OCI-LY7 (cell line): ENCODE measurements around the gene MAPT.

ENCODE experiments used
- EZH2phosphoT487 ChIP-seq: fragments of 200-600 bp; sonication (generic); IDR thresholded peaks from 2 replicates; pipeline ENCODE4 v1.6.1; 2018; ENCODE audit warnings: low read depth, borderline replicate concordance, mild to moderate bottlenecking, mixed run types, antibody characterized with exemption, low read length, moderate library complexity, mixed read lengths
- TF ChIP-seq, protein P1 (sequence below): fragments of 200-600 bp; sonication (generic); conservative IDR thresholded peaks from 2 replicates; pipeline ENCODE4 v1.5.1; 2014; ENCODE audit warnings: mild to moderate bottlenecking, antibody characterized with exemption, low read length, moderate library complexity, mixed read lengths

DNA sequence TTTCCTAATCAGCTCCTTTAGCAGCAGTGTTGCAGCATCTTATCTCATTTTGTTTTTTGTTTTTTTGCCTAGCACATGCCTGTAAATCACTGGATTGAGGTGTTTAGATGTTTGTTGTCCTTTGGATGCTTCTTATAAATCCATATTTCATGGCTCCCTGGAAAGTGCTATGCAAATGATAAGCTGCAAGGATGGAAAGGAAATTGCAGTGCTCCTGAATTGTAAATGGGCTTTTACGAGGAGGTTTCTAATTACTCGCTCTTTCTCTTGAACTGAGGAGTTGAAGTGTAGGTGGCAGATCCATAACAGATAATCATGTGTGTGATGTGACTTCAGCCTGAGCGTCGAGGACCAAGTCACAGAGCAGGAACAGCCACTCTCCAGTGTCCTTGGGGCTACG is 45.0 kb downstream of the MAPT start:
- TF ChIP-seq, protein P1, sequence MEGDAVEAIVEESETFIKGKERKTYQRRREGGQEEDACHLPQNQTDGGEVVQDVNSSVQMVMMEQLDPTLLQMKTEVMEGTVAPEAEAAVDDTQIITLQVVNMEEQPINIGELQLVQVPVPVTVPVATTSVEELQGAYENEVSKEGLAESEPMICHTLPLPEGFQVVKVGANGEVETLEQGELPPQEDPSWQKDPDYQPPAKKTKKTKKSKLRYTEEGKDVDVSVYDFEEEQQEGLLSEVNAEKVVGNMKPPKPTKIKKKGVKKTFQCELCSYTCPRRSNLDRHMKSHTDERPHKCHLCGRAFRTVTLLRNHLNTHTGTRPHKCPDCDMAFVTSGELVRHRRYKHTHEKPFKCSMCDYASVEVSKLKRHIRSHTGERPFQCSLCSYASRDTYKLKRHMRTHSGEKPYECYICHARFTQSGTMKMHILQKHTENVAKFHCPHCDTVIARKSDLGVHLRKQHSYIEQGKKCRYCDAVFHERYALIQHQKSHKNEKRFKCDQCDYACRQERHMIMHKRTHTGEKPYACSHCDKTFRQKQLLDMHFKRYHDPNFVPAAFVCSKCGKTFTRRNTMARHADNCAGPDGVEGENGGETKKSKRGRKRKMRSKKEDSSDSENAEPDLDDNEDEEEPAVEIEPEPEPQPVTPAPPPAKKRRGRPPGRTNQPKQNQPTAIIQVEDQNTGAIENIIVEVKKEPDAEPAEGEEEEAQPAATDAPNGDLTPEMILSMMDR, result no peak
- no peak for TF ChIP-seq EZH2phosphoT487
